ENCODE results near the gene TFDP2. TPM values are rescaled to one million over a fixed set of nuclear protein-coding genes. Genes with fewer than 3 reads are reported as not detected.
"Not testable (repeated sequence)": the region's sequence is repeated elsewhere in the genome, so short reads cannot be mapped to it uniquely, and the experiment has no call there.

TFDP2 gene
- total RNA-seq, 1 donor from 2014 or later = 57.3 TPM

- DNase-seq (no peak), ATAC-seq (ENCODE audit: poor library complexity) (no peak)
- intact Hi-C loops (cut with DNase I) = no loop called here
Measured at GRCh38 chr3:141998669-141999290, 150.6 kb downstream of the TFDP2 start.

- ATAC-seq (ENCODE audit: poor library complexity) = no peak
- no peak for DNase-seq
- intact Hi-C loops (cut with DNase I) = no loop called here
Measured at GRCh38 chr3:141996437-141996836, 152.9 kb downstream of the TFDP2 start.

GRCh38 chr3:141994856-141995255 lies 154.5 kb downstream of the TFDP2 start:
- DNase-seq = no peak
- intact Hi-C loops (cut with DNase I) = no loop called here
- ATAC-seq (ENCODE audit: poor library complexity) = peak; percentile 75

- DNase-seq = no peak
- ATAC-seq (ENCODE audit: poor library complexity) = no peak
- intact Hi-C loops (cut with DNase I) = no loop called here
Measured at GRCh38 chr3:141992512-141992911, 156.8 kb downstream of the TFDP2 start.

- no peak for ATAC-seq (ENCODE audit: poor library complexity)
- DNase-seq = no peak
- intact Hi-C loops (cut with DNase I) = no loop called here
Measured at GRCh38 chr3:141986548-141987107, 162.7 kb downstream of the TFDP2 start.

- ATAC-seq (ENCODE audit: poor library complexity) = no peak
- DNase-seq = no peak
- intact Hi-C loops (cut with DNase I) = no loop called here
Measured at GRCh38 chr3:141981084-141981483, 168.3 kb downstream of the TFDP2 start.

GRCh38 chr3:141979050-141979671 lies 170.2 kb downstream of the TFDP2 start:
- no peak for DNase-seq
- intact Hi-C loops (cut with DNase I) = no loop called here
- no peak for ATAC-seq (ENCODE audit: poor library complexity)

GRCh38 chr3:141974777-141975176 lies 174.6 kb downstream of the TFDP2 start:
- ATAC-seq (ENCODE audit: poor library complexity); DNase-seq; intact Hi-C loops (cut with DNase I): not testable (repeated sequence)

- intact Hi-C loops (cut with DNase I) = no loop called here
- no peak for ATAC-seq (ENCODE audit: poor library complexity)
- no peak for DNase-seq
Measured at GRCh38 chr3:141972399-141972798, 176.9 kb downstream of the TFDP2 start.

- intact Hi-C loops (cut with DNase I) = no loop called here
- DNase-seq (no peak), ATAC-seq (ENCODE audit: poor library complexity) (no peak)
Measured at GRCh38 chr3:141971571-141971970, 177.8 kb downstream of the TFDP2 start.

GRCh38 chr3:141969711-141970110 lies 179.6 kb downstream of the TFDP2 start:
- DNase-seq (no peak), ATAC-seq (ENCODE audit: poor library complexity) (no peak)
- intact Hi-C loops (cut with DNase I) = no loop called here

- DNase-seq (no peak), ATAC-seq (ENCODE audit: poor library complexity) (no peak)
- intact Hi-C loops (cut with DNase I) = no loop called here
Measured at GRCh38 chr3:141965471-141965870, 183.9 kb downstream of the TFDP2 start.

- ATAC-seq (ENCODE audit: poor library complexity) = no peak
- no peak for DNase-seq
- intact Hi-C loops (cut with DNase I) = loop anchor here (5.0 kb wide), 1 partner anchor 319 kb away; no protein-coding TSS in a partner anchor
Measured at GRCh38 chr3:141963301-141963700, 186.0 kb downstream of the TFDP2 start.

- ATAC-seq (ENCODE audit: poor library complexity) (no peak), DNase-seq (no peak)
- intact Hi-C loops (cut with DNase I) = loop anchor here (5.0 kb wide), 1 partner anchor 322 kb away; no protein-coding TSS in a partner anchor
Measured at GRCh38 chr3:141960731-141961130, 188.6 kb downstream of the TFDP2 start.

GRCh38 chr3:141959589-141960554 lies 189.5 kb downstream of the TFDP2 start:
- peak; percentile 55 for ATAC-seq (ENCODE audit: poor library complexity)
- intact Hi-C loops (cut with DNase I) = loop anchor here (5.0 kb wide), 1 partner anchor 322 kb away; no protein-coding TSS in a partner anchor

GRCh38 chr3:141955175-141955574 lies 194.2 kb downstream of the TFDP2 start:
- DNase-seq (no peak), ATAC-seq (ENCODE audit: poor library complexity) (no peak)
- intact Hi-C loops (cut with DNase I) = no loop called here

More at GRCh38 chr3:141959589-141960554, 189.5 kb downstream of the TFDP2 start:
- no peak for DNase-seq

- ATAC-seq (ENCODE audit: poor library complexity) (no peak), DNase-seq (no peak)
- intact Hi-C loops (cut with DNase I) = no loop called here
Measured at GRCh38 chr3:141952611-141953010, 196.7 kb downstream of the TFDP2 start.

GRCh38 chr3:141950572-141951493 lies 198.5 kb downstream of the TFDP2 start:
- ATAC-seq (ENCODE audit: poor library complexity) (no peak), DNase-seq (no peak)
- intact Hi-C loops (cut with DNase I) = no loop called here

Measured in Right ventricle myocardium superior (tissue), 1 donor.